Astrocyte (in vitro differentiated cells and primary cell): Measurements from ENCODE around the gene CSTF1. TPM values are rescaled to one million over a fixed set of nuclear protein-coding genes. Genes with fewer than 3 reads are reported as not detected.

Source experiments
- DNase-seq: peaks from one replicate; pipeline ENCODE4 v3.0.0-alpha.2; 2010; ENCODE audit warnings: low read depth
- FAIRE-seq: peaks from 2 replicates; lab custom pipeline; 2011; peaks lifted over from hg19 to GRCh38; lab: Jason Lieb, UNC
- H2AFZ ChIP-seq: 2 replicates; pipeline ENCODE4 v1.6.0; 2012; ENCODE audit warnings: low read depth, low read length, inconsistent platforms
- H3K27ac ChIP-seq: 2 replicates; pipeline ENCODE4 v1.5.1; 2011; ENCODE audit warnings: low read depth, low read length, inconsistent platforms
- H3K27me3 ChIP-seq: 2 replicates; pipeline ENCODE4 v1.6.0; 2011; ENCODE audit warnings: low read length, inconsistent platforms; ENCODE audit not compliant: insufficient read depth
- H3K36me3 ChIP-seq: 2 replicates; pipeline ENCODE4 v1.5.1; 2011; ENCODE audit warnings: low read length, inconsistent platforms; ENCODE audit not compliant: insufficient read depth
- H3K4me1 ChIP-seq: 2 replicates; pipeline ENCODE4 v1.5.1; 2011; ENCODE audit warnings: low read length, inconsistent platforms; ENCODE audit not compliant: insufficient read depth
- H3K4me2 ChIP-seq: 2 replicates; pipeline ENCODE4 v1.6.0; 2012; ENCODE audit warnings: low read length, inconsistent platforms
- H3K4me3 ChIP-seq: 2 replicates; pipeline ENCODE4 v1.5.1; 2011; ENCODE audit warnings: low read depth, mild to moderate bottlenecking, low read length, inconsistent platforms; ENCODE audit not compliant: insufficient read depth
- H3K79me2 ChIP-seq: 2 replicates; pipeline ENCODE4 v1.6.0; 2012; ENCODE audit warnings: mild to moderate bottlenecking, low read length, inconsistent platforms; ENCODE audit not compliant: insufficient read depth
- H3K9ac ChIP-seq: 2 replicates; pipeline ENCODE4 v1.6.0; 2012; ENCODE audit warnings: mild to moderate bottlenecking, low read length, inconsistent platforms
- H3K9me3 ChIP-seq: 2 replicates; pipeline ENCODE4 v1.5.1; 2012; ENCODE audit warnings: low read depth, mild to moderate bottlenecking, low read length, inconsistent platforms; ENCODE audit not compliant: insufficient read depth
- H4K20me1 ChIP-seq: 2 replicates; pipeline ENCODE4 v1.6.0; 2012; ENCODE audit warnings: low read length, inconsistent platforms; ENCODE audit not compliant: insufficient read depth
- H3K27ac Mint-ChIP-seq: one replicate; pipeline ENCODE4 v1.8.0; 2021; ENCODE audit warnings: mild to moderate bottlenecking, mixed read lengths; ENCODE audit not compliant: unreplicated experiment
- H3K27me3 Mint-ChIP-seq: one replicate; pipeline ENCODE4 v1.8.0; 2021; ENCODE audit warnings: low read depth, mixed read lengths; ENCODE audit not compliant: unreplicated experiment
- H3K36me3 Mint-ChIP-seq: one replicate; pipeline ENCODE4 v1.8.0; 2021; ENCODE audit warnings: low read depth, mixed read lengths; ENCODE audit not compliant: unreplicated experiment
- H3K4me1 Mint-ChIP-seq: one replicate; pipeline ENCODE4 v1.8.0; 2021; ENCODE audit warnings: low read depth, mixed read lengths; ENCODE audit not compliant: unreplicated experiment
- H3K4me3 Mint-ChIP-seq: one replicate; pipeline ENCODE4 v1.8.0; 2021; ENCODE audit warnings: mild to moderate bottlenecking, moderate library complexity, mixed read lengths; ENCODE audit not compliant: unreplicated experiment
- H3K9me3 Mint-ChIP-seq: one replicate; pipeline ENCODE4 v1.8.0; 2021; ENCODE audit warnings: mild to moderate bottlenecking, mixed read lengths; ENCODE audit not compliant: unreplicated experiment
- CTCF ChIP-seq: IDR thresholded peaks from 2 replicates; pipeline ENCODE4 v1.5.1; 2011; ENCODE audit warnings: low read depth, mild to moderate bottlenecking, inconsistent platforms, low read length, moderate library complexity; ENCODE audit not compliant: insufficient read depth
- EZH2 ChIP-seq: IDR thresholded peaks from 2 replicates; pipeline ENCODE4 v1.6.1; 2012; ENCODE audit warnings: mild to moderate bottlenecking, low read length, inconsistent platforms; ENCODE audit not compliant: insufficient read depth
- total RNA-seq: library from RNA; stranded (reverse); gene quantifications from 2 replicates; pipeline ENCODE4 v1.2.1, GENCODE V29; 2021

Gene CSTF1
- total RNA-seq, 1 donor from 2014 or later: 30.3 TPM

- no peak overlapping the region for H3K4me2 ChIP-seq
- DNase-seq (no peak), FAIRE-seq (no peak)
- H2AFZ ChIP-seq: no peak overlapping the region
- H3K9me3 ChIP-seq: no peaks in the 10 kb centered on the region
- peaks cover 4% of the 10 kb centered on the region for H3K4me1 ChIP-seq
- peaks cover 6% of the 10 kb centered on the region for H3K9me3 Mint-ChIP-seq
- no peak overlapping the region for H3K27ac Mint-ChIP-seq
- H3K4me1 Mint-ChIP-seq: no peaks in the 10 kb centered on the region
- TF ChIP-seq EZH2 (no peak), CTCF (no peak)
- H3K4me3 Mint-ChIP-seq: no peak overlapping the region
- H3K36me3 ChIP-seq: no peaks in the 10 kb centered on the region
- peaks cover 65% of the 10 kb centered on the region for H3K27me3 Mint-ChIP-seq
- H3K79me2 ChIP-seq: no peaks in the 10 kb centered on the region
- H4K20me1 ChIP-seq: no peaks in the 10 kb centered on the region
- peaks cover 12% of the 10 kb centered on the region for H3K27me3 ChIP-seq
- no peak overlapping the region for H3K4me3 ChIP-seq
- H3K36me3 Mint-ChIP-seq: no peaks in the 10 kb centered on the region
- no peak overlapping the region for H3K27ac ChIP-seq
- no peak overlapping the region for H3K9ac ChIP-seq
These were observed 46.5 kb upstream of the CSTF1 start for GRCh38 chr20:56345911-56346310.

- no peaks in the 10 kb centered on the region for H3K9me3 ChIP-seq
- H3K4me3 ChIP-seq: no peak overlapping the region
- no peaks in the 10 kb centered on the region for H3K36me3 ChIP-seq
- Mint-ChIP-seq H3K4me3 (no peak overlapping the region), H3K36me3 (no peaks in the 10 kb centered on the region), H3K4me1 (no peaks in the 10 kb centered on the region), H3K27ac (no peak overlapping the region), H3K9me3 (peaks cover 6% of the 10 kb centered on the region), H3K27me3 (peaks cover 56% of the 10 kb centered on the region)
- H3K27ac ChIP-seq: no peak overlapping the region
- TF ChIP-seq CTCF (no peak), EZH2 (no peak)
- H3K4me2 ChIP-seq: peak overlapping the region; percentile 46
- H3K79me2 ChIP-seq: no peaks in the 10 kb centered on the region
- DNase-seq (no peak), FAIRE-seq (no peak)
- peaks cover 9% of the 10 kb centered on the region for H3K27me3 ChIP-seq
- H4K20me1 ChIP-seq: no peaks in the 10 kb centered on the region
- peaks cover 4% of the 10 kb centered on the region for H3K4me1 ChIP-seq
- no peak overlapping the region for H3K9ac ChIP-seq
- peak overlapping the region; percentile 19 for H2AFZ ChIP-seq
These were observed 44.7 kb upstream of the CSTF1 start for GRCh38 chr20:56347628-56348304.

- Mint-ChIP-seq H3K9me3 (peaks cover 6% of the 10 kb centered on the region), H3K27me3 (peaks cover 52% of the 10 kb centered on the region), H3K4me1 (no peaks in the 10 kb centered on the region), H3K4me3 (no peak overlapping the region), H3K27ac (no peak overlapping the region), H3K36me3 (no peaks in the 10 kb centered on the region)
- Histone ChIP-seq H3K9me3 (no peaks in the 10 kb centered on the region), H3K4me1 (peaks cover 4% of the 10 kb centered on the region), H3K4me2 (peak overlapping the region; percentile 46), H3K9ac (no peak overlapping the region), H3K27ac (no peak overlapping the region), H3K36me3 (no peaks in the 10 kb centered on the region), H4K20me1 (no peaks in the 10 kb centered on the region), H2AFZ (peak overlapping the region; percentile 19), H3K4me3 (no peak overlapping the region), H3K27me3 (peaks cover 7% of the 10 kb centered on the region), H3K79me2 (no peaks in the 10 kb centered on the region)
- FAIRE-seq (no peak), DNase-seq (no peak)
- TF ChIP-seq EZH2 (no peak), CTCF (no peak)
These were observed 44.1 kb upstream of the CSTF1 start for GRCh38 chr20:56348305-56348693.
